ENCODE data around the gene SFRP2.

The SFRP2 gene, protein sequence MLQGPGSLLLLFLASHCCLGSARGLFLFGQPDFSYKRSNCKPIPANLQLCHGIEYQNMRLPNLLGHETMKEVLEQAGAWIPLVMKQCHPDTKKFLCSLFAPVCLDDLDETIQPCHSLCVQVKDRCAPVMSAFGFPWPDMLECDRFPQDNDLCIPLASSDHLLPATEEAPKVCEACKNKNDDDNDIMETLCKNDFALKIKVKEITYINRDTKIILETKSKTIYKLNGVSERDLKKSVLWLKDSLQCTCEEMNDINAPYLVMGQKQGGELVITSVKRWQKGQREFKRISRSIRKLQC

DNA sequence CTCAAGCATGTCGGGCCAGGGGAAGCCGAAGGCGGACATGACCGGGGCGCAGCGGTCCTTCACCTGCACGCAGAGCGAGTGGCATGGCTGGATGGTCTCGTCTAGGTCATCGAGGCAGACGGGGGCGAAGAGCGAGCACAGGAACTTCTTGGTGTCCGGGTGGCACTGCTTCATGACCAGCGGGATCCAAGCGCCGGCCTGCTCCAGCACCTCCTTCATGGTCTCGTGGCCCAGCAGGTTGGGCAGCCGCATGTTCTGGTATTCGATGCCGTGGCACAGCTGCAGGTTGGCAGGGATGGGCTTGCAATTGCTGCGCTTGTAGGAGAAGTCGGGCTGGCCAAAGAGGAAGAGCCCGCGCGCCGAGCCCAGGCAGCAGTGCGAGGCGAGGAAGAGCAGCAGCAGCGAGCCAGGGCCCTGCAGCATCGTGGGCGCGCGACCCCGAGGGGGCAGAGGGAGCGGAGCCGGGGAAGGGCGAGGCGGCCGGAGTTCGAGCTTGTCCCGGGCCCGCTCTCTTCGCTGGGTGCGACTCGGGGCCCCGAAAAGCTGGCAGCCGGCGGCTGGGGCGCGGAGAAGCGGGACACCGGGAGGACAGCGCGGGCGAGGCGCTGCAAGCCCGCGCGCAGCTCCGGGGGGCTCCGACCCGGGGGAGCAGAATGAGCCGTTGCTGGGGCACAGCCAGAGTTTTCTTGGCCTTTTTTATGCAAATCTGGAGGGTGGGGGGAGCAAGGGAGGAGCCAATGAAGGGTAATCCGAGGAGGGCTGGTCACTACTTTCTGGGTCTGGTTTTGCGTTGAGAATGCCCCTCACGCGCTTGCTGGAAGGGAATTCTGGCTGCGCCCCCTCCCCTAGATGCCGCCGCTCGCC lies at the start of gene SFRP2:
Gene SFRP2 (minus strand): TSS at position 671 of the 864 bp plus-strand sequence. CDS start 248 bp downstream, at position 423.
- no peak for DNase-seq

DNA sequence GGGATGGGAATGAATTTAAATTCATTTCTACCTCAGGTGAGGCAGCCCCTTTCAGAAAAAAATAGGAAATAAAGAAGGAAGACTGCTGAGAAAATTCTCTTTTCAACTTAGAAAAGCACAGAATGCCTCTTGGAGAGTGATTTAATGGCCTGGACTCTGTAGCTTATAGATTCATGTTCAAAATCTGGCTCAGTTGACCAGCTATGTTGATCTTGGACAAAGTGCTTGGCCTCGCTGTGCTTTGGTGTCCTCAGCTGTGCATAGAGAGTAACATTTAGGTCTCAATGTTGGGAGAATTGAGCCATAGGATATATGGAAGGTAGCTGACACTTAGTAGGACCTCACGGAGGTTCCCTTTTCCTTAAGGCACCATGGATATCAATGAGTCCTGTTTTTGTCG lies 49.7 kb upstream of the SFRP2 start:
- DNase-seq = no peak

DNA sequence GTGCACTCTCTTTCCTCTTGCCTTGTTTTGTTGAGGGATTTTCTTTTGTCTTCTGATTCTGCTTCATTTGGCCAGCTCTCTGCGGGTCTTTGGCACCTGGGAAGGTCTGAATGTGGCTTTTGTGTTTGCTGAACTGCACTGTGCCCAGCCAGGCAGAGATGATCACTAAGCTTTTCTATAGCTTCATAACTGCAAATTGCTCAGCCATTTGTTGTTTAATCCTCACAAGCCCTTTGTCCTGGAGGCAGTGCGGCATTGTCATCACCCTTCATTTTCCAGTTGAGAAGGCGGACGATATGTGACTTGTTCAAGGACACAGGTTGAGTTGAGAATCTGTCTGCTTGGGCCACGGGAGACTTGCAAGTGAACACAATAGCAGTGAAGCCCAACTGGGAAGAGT lies 46.0 kb upstream of the SFRP2 start:
- no peak for DNase-seq

DNA sequence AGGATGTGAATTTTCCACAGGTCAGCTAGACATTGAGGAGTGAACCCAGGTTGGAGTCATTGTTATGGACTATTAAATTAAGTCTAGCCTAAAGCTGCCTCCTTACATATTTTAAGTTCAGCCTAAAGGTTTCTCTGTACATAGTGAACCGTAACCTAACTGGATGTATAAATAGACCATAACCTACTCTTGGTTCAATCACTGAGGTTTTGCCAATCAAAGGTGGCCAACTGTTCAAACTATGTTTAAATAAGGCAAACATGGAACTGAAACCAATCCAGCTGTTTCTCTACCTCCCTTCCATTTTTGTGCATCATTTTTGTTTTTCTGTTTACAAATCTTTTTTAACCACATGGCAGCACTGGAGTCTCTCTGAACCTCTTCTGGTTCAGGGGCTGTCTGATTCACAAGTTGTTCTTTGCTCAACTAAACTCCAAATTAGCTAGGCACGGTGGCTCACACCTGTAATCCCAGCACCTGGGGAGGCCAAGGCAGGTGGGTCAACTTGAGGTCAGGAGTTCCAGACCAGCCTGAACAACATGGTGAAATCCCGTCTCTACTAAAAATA lies 43.9 kb upstream of the SFRP2 start:
- no peak for DNase-seq

DNA sequence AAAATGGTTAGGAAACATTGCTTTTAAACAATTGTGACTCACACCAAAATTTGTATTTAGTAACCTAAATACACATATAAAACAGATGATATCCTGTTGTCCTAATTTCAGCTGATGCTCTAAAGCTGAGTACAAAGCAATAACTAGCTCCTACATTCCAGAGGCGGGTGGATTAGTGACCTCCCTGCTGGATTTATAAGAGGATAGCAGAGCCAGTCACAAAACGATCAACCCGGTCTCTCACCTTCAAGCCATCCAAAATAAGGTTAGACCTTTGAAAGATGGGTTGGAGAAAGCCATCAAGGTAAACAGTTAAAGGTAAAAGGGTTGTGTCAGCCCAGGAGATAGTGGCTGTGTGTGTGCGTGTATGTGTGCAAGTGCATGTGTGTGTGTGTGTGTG lies 43.2 kb upstream of the SFRP2 start:
- no peak for DNase-seq

DNA sequence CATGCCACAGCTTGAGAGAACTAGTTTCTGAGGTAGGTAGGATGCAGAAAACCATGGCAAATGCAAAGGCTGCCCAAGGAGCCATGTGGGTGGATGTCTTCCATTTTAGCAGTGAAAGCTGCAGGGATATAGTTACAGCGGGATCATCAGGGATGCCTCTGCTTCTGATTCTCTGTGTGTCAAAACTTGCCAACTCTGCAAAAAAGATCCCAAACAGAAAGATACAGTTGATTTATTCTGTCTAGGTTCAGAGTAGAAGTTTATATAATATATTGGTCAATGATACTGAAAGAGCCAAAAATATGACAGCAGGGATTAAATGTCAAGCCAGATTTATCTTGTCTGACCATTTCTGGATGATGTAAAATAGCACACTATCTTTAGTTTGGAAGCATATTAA lies 42.4 kb upstream of the SFRP2 start:
- DNase-seq = no peak

DNA sequence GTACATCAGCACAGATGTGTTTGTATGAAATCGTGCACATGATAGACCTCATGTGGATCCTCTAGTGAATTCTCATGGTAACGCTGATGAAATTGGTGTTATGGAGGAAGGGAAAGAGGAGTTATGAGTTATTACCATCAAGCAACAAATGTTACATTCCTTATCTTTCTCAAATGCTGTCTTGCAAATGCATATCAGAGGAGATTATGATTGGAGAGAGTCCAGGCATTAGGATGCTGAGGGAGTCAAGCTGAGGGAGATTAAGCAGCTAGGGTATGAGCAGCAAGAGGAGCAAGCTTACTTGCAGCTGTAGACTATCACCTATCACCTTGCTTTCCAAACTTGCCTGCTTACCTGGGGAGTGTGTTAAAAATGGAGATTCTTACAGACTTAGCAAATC lies 36.8 kb upstream of the SFRP2 start:
- DNase-seq = no peak

DNA sequence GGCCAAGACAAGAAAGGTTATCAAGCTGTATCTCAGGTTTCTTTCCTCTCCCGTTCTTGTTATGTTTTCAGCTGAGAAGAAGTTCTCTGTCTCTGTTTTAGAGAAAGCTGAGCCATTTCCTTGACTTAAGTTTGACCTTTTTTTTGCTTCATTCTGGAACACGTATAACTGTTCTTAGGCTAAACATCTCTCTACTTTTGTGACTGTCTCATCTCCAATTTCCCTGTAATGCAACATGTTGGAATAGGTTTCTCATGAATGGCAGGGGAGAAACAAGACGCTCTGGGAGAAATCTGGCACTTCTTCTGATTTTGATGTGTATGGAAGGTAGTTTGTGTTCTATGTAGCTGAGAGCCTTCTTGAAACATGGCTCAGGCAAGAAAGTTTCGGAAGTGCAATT lies 36.2 kb upstream of the SFRP2 start:
- DNase-seq = no peak

DNA sequence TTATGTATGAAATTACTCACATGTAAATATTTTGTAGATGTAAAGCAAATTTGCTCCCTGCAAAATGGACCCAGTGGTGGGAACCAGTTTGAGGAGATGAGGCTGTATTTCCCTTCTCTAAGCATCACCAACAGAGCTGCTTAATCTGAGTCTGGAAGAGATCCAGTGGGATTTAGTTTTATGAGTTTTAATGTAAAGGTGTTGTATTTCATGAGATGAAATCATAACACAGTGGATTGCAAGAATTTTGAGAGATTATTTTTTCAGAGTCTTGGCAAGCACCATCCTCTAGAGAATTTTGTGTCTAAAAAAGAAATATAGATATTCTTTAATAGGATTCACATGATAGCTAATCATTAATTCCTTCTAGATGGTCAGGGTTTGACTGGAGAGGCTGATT lies 35.6 kb upstream of the SFRP2 start:
- no peak for DNase-seq

DNA sequence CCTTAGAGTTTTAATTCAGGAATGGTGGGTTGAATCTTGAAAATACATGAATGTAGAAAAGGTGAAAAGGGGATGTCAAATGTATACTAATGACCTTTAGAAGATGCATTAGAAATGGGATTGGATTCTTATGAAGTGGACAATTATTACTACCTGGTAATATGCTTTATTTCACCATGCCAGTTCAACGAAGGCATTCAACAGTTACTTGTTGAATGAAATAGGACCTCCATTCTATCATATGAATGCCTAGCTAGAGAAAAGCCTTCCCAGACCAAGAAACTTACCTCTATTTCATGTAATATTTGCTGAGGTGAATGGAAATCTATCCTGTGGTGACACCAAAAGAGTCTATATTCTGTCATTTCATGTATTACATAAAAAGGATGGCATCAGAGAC lies 34.6 kb upstream of the SFRP2 start:
- DNase-seq = no peak

DNA sequence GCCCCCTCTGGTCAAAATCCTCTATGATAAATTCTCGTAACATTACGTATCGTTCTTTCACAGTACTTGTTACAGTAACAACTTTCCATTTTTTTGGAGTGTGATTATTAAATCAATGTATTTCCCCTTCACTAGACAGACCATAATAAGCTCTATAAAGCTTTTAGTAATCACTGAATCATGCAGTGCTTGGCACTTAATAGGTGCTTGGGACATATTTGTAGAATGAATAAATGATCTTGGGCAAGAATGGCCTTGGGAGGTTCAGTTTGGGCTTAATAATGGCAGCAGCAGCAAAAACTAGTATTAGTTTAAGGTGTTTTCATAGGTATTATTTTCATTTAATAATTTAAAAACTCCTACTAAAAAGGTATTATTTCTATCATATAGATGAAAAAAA lies 33.4 kb upstream of the SFRP2 start:
- no peak for DNase-seq

DNA sequence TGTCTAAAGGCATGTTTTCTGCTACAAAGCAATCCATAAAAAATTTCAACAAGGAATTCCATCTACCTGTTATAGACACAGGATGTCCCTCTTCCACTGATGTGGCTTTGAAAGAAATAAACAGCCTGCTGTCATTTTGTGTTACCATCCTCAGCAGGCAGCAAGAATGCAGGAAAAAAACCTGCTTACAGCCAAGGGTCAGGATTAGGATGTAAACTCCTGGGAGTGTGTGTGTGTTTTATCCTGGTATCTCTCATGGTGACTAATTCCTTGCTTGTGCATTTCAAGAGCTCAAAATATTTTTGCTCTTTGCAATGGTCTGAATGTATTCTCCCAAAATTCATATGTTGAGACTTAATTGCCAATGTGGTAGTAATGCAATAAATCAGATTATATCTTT lies 28.6 kb upstream of the SFRP2 start:
- no peak for DNase-seq

DNA sequence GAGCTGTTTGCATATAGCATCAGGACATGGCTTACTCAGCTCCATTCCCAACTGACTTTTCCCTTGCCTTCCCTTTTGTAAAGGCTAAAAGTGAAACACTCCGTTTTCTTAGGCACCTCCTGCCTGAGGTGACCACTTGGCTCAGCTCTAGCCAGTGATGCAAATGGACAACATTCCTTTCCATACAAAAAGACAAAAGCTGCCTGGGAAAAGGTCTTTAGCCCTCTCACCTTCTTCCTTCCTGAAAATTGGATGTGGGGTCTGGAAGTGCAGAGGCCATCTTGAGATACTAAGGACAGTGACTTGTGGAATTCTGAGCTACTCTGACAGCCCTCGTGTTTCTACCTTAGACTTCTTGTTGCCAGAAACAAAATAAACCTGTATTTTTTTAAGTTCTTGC lies 27.7 kb upstream of the SFRP2 start:
- DNase-seq = no peak

DNA sequence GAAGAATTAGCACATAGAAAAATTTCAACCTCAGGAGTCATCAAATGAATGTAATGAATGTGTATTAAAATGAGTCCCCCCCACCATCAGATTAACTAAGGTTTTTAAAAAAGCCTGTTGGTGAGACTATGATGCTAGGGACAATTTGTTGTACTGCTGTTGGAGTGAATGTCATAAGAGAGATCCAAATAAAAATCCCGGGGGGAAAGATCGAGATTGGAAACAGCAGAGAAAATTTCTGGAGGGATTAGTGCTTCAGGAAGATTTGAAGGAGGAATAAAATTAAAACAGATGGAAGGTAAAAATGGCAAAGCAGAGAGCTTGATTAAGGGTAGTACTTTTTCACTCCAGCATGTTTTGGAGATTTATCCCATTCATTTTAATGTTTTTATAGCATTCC lies 25.9 kb upstream of the SFRP2 start:
- DNase-seq = no peak

DNA sequence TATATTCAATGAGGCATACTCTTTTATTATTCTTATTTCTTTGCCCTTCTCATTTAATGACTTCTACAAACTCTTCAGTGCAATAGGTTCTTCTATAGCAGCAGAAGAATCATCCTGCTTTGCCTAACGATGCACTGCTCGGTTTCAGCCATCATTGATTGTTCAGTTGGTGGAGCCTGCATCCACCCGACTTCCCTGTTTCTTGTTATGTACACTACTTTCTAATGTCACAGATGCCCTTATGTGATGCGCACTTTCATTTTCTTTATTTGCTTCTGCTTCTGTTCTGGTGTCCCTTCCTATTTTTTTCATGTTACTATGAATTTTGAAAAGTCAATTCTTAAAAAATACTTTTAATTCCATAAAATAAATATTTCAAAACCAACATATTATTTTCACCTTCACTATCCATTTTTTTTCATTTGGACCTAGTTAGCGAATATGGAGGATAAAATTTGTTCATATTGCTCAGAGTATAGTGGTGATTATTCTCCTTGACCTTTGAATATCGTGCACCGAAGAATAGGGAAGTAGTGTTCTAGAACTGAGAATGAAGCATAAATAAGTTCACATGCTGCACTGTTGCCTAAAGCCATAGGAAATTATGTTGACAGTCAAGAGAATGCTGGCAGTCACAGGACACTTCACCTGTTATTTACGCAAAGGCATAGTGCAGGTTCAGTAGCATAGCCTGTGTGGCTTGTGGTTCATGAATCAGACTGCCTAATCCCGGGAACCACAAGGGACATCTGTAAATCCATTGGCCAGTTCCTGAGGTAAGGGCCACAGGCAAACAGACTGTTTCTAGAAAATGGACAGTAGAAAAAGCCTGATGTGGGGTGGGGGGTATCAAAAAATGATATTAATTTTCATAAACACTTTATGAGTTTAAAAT lies 21.3 kb upstream of the SFRP2 start:
- DNase-seq = no peak

DNA sequence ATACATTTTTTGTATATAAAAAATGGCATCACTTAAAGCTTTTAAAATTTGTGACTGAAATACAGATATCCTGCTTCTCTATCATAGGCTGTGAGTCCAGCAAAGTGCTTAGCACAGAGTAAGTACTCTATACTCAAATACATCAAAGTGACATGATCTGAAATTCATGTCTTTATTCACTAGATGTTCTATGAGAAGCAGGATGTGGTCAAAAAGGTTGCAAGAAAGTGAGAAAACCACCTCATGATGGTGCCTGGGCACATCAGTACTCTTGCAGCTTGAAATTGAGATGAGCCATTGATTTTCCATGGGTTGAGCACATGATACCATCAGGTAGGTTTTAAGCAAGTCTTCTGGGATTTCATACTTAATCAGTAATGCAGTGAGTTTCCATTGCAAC lies 20.4 kb upstream of the SFRP2 start:
- DNase-seq = no peak

DNA sequence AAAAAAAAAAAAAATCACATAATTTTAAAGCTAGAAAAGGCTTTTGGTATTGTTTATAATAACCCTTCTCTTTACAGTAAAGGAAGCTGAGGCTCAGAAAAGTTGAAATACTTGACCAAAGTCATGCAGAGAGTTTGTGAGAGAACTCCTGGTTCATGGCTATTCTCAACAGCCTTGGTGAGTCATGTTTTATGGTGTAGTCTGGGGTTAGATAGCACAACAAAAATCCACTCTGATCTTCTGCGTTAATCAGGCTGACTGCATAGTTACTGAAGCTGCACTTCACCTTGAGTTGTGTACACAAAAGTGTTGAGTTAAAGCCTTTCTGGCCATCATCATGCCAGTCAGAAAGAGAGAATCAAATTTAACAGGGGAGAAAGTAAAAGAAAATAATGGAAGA lies 19.3 kb upstream of the SFRP2 start:
- DNase-seq = no peak

DNA sequence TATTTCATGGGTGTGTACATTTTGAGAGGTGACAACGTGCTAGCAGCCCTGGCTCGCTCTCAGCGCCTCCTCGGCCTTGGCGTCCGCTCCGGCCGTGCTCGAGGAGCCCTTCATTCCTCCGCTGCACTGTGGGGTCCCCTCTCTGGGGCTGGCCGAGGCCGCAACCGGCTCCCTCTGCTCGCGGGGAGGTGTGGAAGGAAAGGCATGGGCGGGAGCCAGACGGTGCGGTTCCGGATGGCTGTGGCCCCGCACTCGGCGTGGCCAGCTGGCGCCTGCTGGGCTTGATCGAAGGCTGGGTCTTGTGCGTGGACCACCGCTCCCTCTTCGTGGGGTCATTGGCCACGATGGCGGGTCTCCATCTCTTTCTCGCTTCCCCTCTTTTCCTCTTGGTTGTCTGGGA lies 17.2 kb upstream of the SFRP2 start:
- DNase-seq = no peak

DNA sequence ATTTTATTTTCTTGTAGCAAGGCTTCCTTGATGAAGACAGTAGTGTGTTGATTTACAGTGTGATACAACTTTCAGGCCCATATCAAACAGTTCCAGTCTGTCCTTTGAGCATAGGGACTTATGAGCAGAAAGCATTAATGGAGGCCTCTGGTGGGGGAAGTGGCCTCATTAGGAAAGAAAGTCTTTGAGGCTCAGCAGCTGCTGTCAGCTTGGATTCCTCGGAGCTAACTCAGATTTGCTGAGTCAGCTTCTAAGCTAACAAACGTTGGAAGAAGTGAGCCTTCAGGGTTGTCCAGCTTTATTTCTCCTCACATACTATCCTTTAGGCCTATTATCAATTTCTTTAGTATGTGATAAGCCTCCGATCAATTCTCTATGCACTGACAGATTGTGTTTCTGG lies 15.8 kb upstream of the SFRP2 start:
- DNase-seq = no peak

DNA sequence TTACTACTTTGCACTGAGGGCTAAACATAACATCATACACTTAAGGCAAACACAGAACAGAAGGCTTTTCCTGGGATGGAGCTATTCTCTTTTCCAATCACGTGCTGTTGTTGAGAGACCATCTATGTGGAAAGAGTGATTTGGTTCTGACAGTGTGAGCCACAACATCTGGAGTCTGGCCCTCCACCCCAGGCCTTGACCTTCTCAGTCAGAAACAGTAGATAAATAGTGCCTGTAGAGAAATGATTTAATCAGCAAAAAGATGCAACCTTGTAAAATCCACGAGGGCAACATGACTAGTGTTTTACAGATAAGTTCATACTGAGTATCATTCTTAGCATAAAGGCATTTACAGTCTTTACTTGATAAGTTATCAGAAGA lies 10.8 kb upstream of the SFRP2 start:
- no peak for DNase-seq

DNA sequence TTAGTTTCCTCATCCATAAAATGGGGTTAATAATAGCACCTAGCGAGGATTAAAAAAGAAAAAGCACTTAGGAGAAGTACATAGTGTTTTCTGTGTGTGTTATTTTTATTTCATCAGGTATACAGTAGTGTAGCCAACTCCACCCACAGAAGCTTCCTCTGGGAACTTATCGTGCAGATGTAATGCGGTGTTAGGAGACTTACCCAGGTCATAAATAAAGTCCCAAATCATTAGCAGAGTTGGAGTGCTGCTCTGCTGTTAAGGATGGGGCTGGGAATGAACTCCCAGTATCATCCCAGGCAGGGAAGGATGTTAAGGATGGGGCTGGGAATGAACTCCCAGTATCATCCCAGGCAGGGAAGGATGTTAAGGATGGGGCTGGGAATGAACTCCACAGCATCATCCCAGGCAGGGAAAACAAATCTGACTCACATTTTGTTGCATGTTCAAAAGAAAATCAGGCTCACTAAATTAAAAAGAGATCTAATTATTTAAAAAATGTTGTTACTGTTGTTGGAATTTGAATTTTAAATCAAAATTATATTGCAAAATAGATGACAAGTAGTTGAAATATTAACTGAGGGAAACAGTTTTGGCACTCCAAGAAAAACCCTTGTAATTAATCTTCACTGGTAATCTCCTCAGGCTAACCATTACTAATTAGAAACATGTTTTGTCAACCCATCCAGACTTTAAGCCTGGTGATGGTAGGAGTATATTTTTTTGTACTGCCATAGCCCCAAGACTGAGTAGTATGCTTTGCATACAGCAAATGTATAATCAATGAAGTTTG lies 10.2 kb upstream of the SFRP2 start:
- no peak for DNase-seq

DNA sequence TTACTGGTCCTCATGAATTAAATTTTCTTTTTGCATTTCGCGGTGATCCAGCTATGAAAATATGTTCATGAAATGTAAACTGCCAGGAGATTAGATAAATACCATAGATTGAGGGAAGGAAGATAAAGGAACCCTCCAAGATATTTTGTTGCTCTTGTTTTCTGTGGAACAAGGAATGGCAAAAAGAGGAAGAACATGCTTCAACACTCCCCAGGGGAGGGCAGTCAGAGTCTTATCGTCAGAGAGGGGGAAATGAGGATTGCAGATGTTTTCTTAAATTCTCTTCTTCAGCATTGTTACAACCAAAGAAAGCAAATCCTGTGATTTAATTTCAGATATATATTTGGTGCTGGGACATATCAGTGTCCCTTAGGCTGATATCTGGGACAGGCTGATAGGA lies 9.5 kb upstream of the SFRP2 start:
- no peak for DNase-seq

Data from midbrain (tissue), 1 donor.